ENCODE data around the gene PLEKHB1.

PLEKHB1 gene

DNA sequence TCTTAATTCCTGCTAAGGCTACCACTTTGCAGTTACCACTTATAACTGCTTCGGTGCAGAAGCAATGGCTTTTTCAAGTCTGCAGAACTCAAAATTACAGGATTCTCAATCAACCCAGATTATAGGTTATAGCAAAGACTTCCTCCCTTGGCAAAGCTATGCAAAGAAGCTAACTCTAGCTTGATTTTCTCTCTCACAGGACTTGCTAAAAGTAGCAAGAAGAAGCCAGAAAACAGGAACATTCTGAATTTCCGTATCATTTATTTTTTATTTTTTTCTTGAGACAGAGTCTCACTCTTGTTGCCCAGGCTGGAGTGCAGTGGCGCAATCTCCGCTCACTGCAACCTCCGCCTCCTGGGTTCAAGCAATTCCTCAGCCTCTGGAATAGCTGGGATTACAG is 10.7 kb upstream of the PLEKHB1 start:
- no peak for DNase-seq
- TF ChIP-seq GATA1 (IDR thresholded peaks at IDR 0.05; ENCODE audit: low read depth, low read length) (no peak), POLR2A (IDR thresholded peaks at IDR 0.05; ENCODE audit: low read length) (no peak)

DNA sequence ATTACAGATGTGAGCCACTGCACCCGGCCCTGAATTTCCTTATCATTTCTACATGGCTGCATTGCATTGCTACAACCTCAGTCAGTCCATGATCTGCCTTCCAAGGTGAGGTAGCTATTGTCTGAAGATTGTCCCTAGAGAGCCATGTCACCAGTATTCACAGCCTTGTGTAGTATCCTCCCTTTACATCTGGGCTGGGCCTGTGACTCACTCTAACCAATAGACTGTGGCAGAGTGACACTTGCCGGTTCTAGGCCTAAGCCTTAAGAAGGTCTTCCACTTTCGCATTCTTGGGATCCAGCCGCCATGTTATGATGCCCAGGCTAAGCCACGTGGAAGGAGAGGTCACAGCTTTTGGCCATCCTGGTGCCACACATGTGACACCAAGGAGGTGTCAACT is 10.1 kb upstream of the PLEKHB1 start:
- TF ChIP-seq POLR2A (IDR thresholded peaks at IDR 0.05; ENCODE audit: low read length) (no peak), GATA1 (IDR thresholded peaks at IDR 0.05; ENCODE audit: low read depth, low read length) (no peak)
- DNase-seq, result no peak

DNA sequence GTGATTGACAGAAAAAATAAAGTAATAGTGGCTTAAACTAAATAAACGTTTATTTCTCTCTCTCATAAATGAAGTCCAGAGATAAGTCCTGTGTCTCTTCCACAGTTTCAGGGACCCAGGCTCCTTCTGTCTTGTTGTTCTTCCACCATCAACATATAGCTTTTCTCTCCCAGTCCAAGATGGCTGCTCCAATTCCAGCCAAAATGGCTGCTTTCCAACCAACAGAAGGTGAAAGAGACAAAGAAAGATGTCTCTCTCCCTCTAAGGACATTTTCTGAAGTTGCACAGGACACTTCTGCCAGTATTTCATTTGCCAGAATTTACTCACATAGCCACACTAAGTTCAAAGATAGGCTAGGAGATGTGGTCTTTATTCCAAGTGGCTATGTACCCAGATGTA is 9.4 kb upstream of the PLEKHB1 start:
- DNase-seq, result no peak
- no peak for TF ChIP-seq POLR2A (IDR thresholded peaks at IDR 0.05; ENCODE audit: low read length)
- no peak for TF ChIP-seq GATA1 (IDR thresholded peaks at IDR 0.05; ENCODE audit: low read depth, low read length)

DNA sequence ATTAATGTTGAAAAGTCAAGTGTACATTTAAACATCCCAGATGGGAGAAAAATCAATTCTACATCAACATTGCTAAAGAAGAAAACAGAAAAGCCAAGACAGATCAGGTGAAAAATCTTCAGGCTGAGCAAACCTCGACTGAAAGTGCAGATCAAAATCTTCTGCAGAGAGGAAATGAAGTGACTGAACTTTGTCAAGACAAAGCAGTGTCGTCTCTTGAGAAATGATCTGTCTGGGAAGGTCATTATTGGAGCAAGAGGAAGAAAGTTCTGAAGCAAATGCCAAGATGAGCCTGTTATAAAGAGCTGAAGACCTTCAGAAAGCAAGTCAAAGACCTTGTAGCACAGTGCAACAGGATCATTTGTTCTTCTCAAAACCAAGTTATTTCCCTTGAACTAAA is 5.8 kb upstream of the PLEKHB1 start:
- TF ChIP-seq GATA1 (IDR thresholded peaks at IDR 0.05; ENCODE audit: low read depth, low read length) (no peak), POLR2A (IDR thresholded peaks at IDR 0.05; ENCODE audit: low read length) (no peak)

DNA sequence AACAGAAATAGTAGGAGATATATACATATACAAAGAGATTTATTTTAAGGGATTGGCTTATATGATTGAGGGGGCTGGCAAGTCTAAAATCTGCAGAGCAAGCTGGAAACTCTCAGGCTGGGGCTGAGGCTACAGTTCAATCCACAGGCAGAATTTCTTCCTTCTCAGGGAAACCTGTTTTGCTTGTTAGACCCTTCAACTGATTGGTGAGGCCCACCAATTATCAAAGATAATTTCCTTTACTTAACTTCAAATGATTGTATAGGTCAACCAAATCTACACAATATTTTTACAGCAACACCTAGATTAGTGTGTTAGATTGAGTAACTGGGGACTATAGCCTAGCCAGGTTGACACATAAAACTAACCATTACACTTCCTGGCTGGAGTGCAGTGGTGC is 4.7 kb upstream of the PLEKHB1 start:
- no peak for TF ChIP-seq GATA1 (IDR thresholded peaks at IDR 0.05; ENCODE audit: low read depth, low read length)
- no peak for TF ChIP-seq POLR2A (IDR thresholded peaks at IDR 0.05; ENCODE audit: low read length)
- no peak for DNase-seq

More for the DNA sequence above, 5.8 kb upstream of the PLEKHB1 start:
- DNase-seq, result no peak

DNA sequence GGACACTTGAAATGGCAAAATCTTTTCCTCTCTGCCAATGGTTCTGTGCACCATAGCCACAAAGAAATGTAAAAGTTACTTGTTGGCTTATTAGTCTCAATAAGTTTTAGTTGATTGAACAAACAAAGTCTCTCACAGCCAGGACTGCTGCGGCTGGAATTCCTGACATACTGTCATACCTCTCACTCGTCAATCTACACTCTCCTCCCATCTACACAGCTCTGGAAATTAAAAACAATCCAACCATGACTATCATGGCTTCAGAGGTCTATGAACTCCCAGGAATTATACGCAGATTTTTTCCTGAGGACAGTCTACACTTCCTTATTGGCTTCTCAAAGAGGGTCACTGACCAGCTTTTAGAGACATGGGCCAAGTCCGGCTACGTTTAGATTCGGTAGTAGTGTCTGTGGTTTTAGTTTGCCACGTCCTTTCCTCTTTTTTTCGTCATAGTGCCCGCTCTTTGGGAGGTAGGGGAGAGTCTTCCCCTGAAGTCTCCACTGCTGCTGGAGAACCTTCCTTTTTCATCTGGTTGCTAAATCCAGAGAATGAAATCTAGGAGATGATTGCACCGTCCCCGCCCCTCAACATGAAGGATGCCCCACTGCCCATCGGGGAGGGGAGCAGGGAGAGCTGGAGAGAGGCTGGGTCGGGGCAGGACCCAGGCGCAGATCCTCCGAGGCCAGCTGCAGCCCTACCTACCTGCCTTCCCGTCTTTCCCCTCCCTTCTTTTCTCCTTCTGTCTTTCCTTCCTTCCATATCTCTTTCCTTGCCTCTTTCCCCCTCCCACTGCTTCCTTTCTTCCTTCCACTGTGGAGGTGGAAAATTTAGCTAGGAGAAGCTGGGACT is 1.0 kb upstream of the PLEKHB1 start:
- TF ChIP-seq POLR2A (IDR thresholded peaks at IDR 0.05; ENCODE audit: low read length), result no peak
- TF ChIP-seq GATA1 (IDR thresholded peaks at IDR 0.05; ENCODE audit: low read depth, low read length), result no peak
- DNase-seq, result no peak

DNA sequence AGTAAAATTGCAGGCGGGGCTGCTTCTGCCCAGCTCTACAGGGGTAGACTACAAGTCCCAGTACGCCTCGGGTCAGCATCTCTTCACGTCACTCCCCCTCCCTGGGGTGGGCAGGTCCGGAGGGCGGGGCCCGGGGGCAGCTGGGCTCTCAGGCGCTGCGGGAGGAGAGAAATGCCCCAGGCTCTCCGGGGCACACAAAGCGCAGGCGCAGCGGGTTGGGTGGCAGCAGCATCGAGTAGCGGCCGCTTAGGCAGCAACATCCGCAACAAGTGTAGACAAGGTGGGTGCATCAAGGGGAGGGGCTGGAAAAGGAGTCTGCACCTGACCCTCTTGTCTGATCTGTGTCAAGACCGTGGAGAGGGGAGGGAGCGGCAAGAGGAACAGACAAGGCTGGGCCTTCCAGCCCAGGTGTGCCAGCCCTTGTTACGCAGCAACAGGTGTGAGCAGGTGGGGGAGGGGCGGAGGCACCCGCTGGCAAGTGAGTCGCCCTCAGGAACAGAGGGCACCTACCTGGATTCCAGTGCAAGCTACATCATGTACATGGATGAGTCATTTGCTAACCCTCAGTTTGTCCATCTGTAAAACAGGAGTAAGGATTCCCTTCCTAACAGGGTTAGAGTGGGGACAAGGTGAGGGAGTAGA is 1.2 kb downstream of the PLEKHB1 start:
- peak; percentile 51 to 58 for DNase-seq
- TF ChIP-seq POLR2A (IDR thresholded peaks at IDR 0.05; ENCODE audit: low read length) (no peak), GATA1 (IDR thresholded peaks at IDR 0.05; ENCODE audit: low read depth, low read length) (no peak)

DNA sequence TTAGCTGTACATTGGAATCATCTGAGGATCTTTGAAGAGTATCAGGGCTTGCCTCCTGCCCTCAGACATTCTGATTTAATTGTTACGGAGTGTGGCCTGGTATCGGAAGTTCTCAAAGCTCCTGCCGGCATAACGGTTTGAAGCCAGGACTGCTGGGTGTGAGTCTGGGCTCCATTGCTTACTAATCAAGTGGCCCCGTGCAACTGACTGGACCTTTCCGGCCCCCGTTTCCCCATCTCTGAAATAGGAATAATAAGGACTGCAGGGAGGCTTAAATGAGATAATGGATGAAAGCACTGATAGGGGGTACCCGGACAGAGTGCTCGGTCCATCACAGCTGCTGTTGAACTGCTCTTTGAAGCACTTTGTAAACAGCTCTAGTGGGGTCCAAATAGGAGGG is 1.7 kb downstream of the PLEKHB1 start:
- DNase-seq, result no peak
- TF ChIP-seq POLR2A (IDR thresholded peaks at IDR 0.05; ENCODE audit: low read length) (no peak), GATA1 (IDR thresholded peaks at IDR 0.05; ENCODE audit: low read depth, low read length) (no peak)

DNA sequence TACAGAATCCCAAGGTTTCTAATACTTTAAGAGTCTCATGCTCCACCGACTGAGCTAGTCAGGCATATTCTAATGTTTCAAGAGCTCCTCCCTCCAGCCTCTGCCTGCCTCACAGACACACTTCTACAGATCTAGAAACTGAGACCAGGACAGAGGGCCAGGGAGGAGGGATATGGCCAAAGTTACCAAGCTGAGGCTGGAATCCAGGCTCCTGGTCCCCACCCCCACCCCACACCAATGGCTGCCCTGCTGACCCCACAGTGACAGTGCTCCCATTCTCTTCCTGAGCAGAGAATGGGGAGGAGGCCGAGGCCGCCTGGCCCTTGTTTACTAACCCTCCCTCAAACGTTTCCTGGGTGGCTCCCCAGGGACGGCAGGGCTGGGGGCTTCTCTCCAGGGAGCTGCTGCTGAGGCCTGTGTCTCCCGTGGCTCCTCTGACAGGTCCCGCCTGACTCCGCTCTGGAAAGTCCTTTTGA is 2.2 kb downstream of the PLEKHB1 start:
- TF ChIP-seq GATA1 (IDR thresholded peaks at IDR 0.05; ENCODE audit: low read depth, low read length), result no peak
- TF ChIP-seq POLR2A (IDR thresholded peaks at IDR 0.05; ENCODE audit: low read length), result no peak
- no peak for DNase-seq

DNA sequence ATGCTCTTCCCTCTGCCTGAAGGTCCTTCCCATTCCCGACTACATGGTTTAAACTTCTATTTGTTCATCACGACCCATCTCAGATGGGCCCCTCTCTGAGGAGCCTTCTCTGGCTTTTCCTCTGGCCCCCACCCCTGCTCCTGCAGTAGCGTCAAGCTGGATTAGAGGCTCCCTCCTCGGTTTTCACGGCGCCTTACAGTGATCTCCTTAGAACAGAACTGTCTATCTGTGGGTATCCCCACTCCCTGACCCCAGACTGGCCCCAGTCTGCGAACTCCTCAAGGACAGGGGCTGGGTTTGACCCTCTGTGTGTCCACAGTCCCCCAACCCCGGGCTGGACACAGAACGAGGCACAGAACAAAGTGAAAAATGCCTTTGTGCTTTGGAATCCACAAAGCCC is 2.8 kb downstream of the PLEKHB1 start:
- DNase-seq, result no peak
- TF ChIP-seq POLR2A (IDR thresholded peaks at IDR 0.05; ENCODE audit: low read length) (no peak), GATA1 (IDR thresholded peaks at IDR 0.05; ENCODE audit: low read depth, low read length) (no peak)

DNA sequence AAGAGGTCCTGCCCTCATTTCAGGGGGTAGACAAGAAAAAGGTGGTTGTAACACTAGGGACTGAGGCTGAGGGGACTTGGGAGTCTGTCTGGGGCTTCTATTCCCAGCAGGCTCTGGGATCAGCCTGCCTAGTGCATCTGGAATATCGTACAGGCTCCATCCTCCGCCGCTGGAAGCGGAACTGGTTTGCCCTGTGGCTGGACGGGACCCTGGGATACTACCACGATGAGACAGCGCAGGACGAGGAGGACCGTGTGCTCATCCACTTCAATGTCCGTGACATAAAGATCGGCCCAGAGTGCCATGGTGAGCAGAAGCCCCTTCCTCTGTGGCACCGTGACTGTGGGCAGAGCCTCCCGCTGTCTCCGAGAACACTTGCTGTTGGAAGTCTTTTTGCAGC is 4.0 kb downstream of the PLEKHB1 start:
- TF ChIP-seq GATA1 (IDR thresholded peaks at IDR 0.05; ENCODE audit: low read depth, low read length) (no peak), POLR2A (IDR thresholded peaks at IDR 0.05; ENCODE audit: low read length) (no peak)
- DNase-seq, result no peak

DNA sequence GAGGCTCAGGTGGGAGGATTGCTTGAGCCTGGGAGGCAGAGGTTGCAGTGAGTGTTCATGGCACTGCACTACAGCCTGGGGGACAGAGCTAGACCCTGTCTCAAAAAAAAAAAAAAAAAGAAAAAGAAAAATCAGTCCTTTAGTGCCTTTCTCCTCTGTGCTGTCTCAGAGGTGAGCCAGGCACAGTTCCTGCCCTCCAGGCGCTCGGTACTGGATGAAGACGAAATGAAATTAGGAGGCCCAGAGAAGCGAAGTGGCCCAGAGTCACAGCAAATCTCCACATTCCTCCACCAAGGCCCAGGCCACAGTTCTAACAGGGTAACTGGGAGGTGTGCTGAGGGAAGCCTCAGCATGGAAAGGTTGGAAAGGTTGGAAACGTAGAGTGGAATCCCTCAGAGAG is 4.9 kb downstream of the PLEKHB1 start:
- DNase-seq, result no peak
- TF ChIP-seq POLR2A (IDR thresholded peaks at IDR 0.05; ENCODE audit: low read length) (no peak), GATA1 (IDR thresholded peaks at IDR 0.05; ENCODE audit: low read depth, low read length) (no peak)

DNA sequence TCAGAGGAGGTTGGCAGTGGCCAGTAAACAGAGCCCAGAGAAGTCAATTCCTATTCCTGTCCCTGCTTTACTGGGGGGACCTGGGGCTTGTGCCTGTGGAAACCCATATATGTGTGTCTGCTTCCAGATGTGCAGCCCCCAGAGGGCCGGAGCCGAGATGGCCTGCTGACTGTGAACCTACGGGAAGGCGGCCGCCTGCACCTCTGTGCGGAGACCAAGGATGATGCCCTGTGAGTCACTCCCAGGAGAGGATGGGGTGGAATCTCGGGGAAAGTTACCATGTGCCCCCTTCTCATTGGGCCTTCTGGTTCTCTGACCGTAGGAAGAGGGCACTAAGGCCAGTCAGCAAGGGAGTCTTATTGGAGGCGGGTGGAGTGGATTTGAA is 5.3 kb downstream of the PLEKHB1 start:
- DNase-seq, result no peak
- no peak for TF ChIP-seq POLR2A (IDR thresholded peaks at IDR 0.05; ENCODE audit: low read length)
- no peak for TF ChIP-seq GATA1 (IDR thresholded peaks at IDR 0.05; ENCODE audit: low read depth, low read length)

DNA sequence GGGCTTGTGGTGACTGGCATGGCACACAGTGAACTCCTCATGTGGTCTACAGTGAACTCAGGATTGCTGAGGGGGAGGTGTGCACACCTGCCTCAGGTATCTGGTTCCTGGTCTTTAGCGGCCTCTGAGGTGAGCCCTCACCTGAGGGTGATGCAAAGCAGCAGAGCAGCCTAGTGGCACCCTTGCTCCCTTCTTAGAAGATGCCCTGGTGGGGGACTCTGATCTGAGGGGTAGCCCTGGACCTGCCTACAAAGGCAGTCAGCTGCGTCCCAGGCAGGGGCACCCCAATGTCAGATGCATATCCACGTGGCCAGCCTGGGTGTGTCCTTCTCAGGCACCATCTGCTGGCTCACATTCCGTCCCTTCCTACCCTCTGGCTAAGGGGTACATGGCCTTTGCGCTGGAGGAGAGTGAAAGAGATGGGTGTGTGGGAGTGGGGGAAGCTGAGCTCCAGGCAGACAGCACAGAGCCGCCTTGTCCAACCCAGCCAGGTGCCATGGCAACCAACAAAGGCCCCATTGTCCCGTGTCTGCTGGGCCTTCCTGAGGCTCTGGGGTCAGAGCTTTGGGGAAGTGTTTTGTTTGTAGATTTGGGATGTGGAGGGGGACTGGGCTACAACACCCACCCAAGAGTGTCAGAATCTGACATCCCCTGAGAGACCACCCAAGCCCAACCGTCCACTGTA is 5.8 kb downstream of the PLEKHB1 start:
- no peak for DNase-seq
- TF ChIP-seq POLR2A (IDR thresholded peaks at IDR 0.05; ENCODE audit: low read length) (no peak), GATA1 (IDR thresholded peaks at IDR 0.05; ENCODE audit: low read depth, low read length) (no peak)

All from erythroblast (primary cell).